ENCODE measurements around the gene MRPL55.

DNA sequence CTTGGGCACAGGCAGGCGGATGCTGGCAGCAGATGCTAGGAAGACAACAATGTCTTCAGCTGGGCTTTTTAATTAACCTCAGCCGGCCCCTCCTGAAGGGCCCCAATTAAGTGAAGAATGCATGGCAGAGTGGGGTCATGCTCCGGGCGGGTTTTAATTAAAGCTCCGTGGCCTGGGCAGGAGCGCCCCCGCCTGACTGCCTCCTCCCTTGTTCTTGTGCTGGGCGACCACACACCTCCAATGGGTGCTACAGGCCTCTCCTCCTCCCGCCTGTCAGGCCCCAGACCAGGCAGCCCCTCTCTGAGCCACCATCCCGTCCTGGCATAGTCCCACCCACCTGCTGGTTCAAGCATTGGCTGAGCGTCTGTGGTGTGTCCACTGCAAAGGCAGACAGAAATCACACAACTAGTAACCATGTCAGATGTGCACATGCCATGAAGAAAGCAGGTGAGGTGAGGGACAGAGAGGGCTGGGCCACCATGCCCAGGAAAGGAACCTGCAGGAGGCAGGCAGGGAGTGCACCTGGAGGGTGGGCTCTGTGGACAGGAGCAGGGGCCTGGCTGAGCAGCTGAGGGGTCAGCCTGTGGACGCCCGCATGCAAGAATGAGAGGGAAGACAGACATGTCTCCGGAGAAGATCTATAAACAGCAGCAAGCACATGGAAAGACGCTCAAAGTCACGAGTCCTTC is 35.1 kb downstream of the MRPL55 start:
- TF ChIP-seq, protein P1, sequence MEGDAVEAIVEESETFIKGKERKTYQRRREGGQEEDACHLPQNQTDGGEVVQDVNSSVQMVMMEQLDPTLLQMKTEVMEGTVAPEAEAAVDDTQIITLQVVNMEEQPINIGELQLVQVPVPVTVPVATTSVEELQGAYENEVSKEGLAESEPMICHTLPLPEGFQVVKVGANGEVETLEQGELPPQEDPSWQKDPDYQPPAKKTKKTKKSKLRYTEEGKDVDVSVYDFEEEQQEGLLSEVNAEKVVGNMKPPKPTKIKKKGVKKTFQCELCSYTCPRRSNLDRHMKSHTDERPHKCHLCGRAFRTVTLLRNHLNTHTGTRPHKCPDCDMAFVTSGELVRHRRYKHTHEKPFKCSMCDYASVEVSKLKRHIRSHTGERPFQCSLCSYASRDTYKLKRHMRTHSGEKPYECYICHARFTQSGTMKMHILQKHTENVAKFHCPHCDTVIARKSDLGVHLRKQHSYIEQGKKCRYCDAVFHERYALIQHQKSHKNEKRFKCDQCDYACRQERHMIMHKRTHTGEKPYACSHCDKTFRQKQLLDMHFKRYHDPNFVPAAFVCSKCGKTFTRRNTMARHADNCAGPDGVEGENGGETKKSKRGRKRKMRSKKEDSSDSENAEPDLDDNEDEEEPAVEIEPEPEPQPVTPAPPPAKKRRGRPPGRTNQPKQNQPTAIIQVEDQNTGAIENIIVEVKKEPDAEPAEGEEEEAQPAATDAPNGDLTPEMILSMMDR (IDR thresholded peaks at IDR 0.05; ENCODE audit: insufficient read depth, low read length) = no peak
- no peak for TF ChIP-seq POLR2AphosphoS5 (IDR thresholded peaks at IDR 0.05; ENCODE audit: low read depth)
